Neural cell (in vitro differentiated cells): ENCODE measurements around the gene NRG3.

ENCODE experiments used
- CTCF ChIP-seq: fragments of 450-650 bp; IDR thresholded peaks from 2 replicates; pipeline ENCODE4 v1.5.1; 2014; ENCODE audit warnings: antibody characterized with exemption, mild to moderate bottlenecking, moderate library complexity; ENCODE audit not compliant: poor library complexity, severe bottlenecking
- EZH2 ChIP-seq: fragments of 200-600, 300-800 bp; shearing (Covaris generic), sonication (generic); IDR thresholded peaks from 2 replicates; pipeline ENCODE4 v1.6.1; 2014; ENCODE audit warnings: antibody characterized with exemption, low read length, borderline replicate concordance, mild to moderate bottlenecking; ENCODE audit not compliant: insufficient read depth, poor library complexity, severe bottlenecking
- TF ChIP-seq, protein P1 (sequence below): IDR thresholded peaks from 2 replicates; pipeline ENCODE4 v1.6.1; 2012; ENCODE audit warnings: borderline replicate concordance

DNA sequence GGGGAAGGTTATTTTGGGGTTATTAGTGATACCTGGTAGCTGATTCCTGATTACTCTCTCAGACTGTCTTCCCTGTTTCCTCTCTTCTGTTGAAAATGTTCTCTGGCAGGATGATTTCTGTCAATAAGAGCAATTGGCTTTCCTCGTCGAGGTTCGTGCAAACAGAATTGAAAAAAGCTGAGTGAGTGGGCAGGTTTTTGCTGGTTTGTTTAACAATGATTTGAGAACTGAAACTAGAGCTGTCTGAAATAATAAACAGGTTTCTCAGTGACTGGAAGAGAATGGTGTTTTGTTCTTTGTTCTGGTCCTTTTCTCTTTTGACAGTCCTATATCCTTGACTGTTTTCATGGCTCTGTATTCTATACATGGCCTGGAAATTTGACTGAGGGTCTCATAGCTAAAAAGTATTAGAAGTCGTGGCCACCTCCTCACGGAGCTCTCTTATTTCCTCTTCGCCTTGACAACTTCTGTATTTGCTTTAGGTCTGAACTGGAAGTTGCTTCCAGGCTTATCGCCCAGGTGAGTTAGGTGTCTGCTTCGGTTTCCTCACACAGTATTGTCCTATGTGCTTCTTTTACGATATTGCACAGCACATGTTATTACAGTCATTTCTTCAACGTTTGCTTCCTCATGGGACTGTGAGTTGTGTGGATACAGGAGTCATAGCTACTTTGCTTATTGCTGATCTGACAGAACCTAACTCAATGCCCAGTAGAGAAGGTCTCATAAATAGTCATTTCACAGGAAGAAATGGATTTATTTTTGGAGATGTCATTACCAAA, 403.6 kb downstream of the NRG3 start:
- TF ChIP-seq EZH2 (no peak), CTCF (no peak)
- TF ChIP-seq, protein P1, sequence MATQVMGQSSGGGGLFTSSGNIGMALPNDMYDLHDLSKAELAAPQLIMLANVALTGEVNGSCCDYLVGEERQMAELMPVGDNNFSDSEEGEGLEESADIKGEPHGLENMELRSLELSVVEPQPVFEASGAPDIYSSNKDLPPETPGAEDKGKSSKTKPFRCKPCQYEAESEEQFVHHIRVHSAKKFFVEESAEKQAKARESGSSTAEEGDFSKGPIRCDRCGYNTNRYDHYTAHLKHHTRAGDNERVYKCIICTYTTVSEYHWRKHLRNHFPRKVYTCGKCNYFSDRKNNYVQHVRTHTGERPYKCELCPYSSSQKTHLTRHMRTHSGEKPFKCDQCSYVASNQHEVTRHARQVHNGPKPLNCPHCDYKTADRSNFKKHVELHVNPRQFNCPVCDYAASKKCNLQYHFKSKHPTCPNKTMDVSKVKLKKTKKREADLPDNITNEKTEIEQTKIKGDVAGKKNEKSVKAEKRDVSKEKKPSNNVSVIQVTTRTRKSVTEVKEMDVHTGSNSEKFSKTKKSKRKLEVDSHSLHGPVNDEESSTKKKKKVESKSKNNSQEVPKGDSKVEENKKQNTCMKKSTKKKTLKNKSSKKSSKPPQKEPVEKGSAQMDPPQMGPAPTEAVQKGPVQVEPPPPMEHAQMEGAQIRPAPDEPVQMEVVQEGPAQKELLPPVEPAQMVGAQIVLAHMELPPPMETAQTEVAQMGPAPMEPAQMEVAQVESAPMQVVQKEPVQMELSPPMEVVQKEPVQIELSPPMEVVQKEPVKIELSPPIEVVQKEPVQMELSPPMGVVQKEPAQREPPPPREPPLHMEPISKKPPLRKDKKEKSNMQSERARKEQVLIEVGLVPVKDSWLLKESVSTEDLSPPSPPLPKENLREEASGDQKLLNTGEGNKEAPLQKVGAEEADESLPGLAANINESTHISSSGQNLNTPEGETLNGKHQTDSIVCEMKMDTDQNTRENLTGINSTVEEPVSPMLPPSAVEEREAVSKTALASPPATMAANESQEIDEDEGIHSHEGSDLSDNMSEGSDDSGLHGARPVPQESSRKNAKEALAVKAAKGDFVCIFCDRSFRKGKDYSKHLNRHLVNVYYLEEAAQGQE = no peak
